Hepatocyte (in vitro differentiated cells): ENCODE data around the gene TJP2.

Experiments used
- EZH2 ChIP-seq: fragments of 200-600 bp; sonication (generic); IDR thresholded peaks from 2 replicates; pipeline ENCODE4 v1.6.1; 2016; ENCODE audit warnings: antibody characterized with exemption, mild to moderate bottlenecking, borderline replicate concordance
- TF ChIP-seq, protein P1 (sequence below): fragments of 200-600 bp; sonication (generic); IDR thresholded peaks from 2 replicates; pipeline ENCODE4 v1.5.1; 2016; ENCODE audit warnings: antibody characterized with exemption, mild to moderate bottlenecking; ENCODE audit not compliant: poor library complexity

- TF ChIP-seq, protein P1, sequence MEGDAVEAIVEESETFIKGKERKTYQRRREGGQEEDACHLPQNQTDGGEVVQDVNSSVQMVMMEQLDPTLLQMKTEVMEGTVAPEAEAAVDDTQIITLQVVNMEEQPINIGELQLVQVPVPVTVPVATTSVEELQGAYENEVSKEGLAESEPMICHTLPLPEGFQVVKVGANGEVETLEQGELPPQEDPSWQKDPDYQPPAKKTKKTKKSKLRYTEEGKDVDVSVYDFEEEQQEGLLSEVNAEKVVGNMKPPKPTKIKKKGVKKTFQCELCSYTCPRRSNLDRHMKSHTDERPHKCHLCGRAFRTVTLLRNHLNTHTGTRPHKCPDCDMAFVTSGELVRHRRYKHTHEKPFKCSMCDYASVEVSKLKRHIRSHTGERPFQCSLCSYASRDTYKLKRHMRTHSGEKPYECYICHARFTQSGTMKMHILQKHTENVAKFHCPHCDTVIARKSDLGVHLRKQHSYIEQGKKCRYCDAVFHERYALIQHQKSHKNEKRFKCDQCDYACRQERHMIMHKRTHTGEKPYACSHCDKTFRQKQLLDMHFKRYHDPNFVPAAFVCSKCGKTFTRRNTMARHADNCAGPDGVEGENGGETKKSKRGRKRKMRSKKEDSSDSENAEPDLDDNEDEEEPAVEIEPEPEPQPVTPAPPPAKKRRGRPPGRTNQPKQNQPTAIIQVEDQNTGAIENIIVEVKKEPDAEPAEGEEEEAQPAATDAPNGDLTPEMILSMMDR, result no peak
- no peak for TF ChIP-seq EZH2
Observed at GRCh38 chr9:69137311-69137710, 36.8 kb upstream of the TJP2 start.
